ENCODE measurements around the gene MAP4.
"Not testable (repeated sequence)": the region's sequence is repeated elsewhere in the genome, so short reads cannot be mapped to it uniquely, and the experiment has no call there.

MAP4 gene

GRCh38 chr3:48013288-48013980, 2.8 kb downstream of the MAP4 start:
- TF ChIP-seq, protein P1, sequence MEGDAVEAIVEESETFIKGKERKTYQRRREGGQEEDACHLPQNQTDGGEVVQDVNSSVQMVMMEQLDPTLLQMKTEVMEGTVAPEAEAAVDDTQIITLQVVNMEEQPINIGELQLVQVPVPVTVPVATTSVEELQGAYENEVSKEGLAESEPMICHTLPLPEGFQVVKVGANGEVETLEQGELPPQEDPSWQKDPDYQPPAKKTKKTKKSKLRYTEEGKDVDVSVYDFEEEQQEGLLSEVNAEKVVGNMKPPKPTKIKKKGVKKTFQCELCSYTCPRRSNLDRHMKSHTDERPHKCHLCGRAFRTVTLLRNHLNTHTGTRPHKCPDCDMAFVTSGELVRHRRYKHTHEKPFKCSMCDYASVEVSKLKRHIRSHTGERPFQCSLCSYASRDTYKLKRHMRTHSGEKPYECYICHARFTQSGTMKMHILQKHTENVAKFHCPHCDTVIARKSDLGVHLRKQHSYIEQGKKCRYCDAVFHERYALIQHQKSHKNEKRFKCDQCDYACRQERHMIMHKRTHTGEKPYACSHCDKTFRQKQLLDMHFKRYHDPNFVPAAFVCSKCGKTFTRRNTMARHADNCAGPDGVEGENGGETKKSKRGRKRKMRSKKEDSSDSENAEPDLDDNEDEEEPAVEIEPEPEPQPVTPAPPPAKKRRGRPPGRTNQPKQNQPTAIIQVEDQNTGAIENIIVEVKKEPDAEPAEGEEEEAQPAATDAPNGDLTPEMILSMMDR (IDR thresholded peaks at IDR 0.05; ENCODE audit: low read length, missing control alignments), result no peak
- no peak overlapping the region for H3K4me3 ChIP-seq (replicated peaks; ENCODE audit: low read depth, low read length)
- DNase-seq (ENCODE audit: low read depth), result peak; percentile 75

GRCh38 chr3:48012659-48013058, 3.6 kb downstream of the MAP4 start:
- TF ChIP-seq, protein P1 (IDR thresholded peaks at IDR 0.05; ENCODE audit: low read length, missing control alignments), result no peak
- DNase-seq (ENCODE audit: low read depth), result no peak
- no peak overlapping the region for H3K4me3 ChIP-seq (replicated peaks; ENCODE audit: low read depth, low read length)

DNA sequence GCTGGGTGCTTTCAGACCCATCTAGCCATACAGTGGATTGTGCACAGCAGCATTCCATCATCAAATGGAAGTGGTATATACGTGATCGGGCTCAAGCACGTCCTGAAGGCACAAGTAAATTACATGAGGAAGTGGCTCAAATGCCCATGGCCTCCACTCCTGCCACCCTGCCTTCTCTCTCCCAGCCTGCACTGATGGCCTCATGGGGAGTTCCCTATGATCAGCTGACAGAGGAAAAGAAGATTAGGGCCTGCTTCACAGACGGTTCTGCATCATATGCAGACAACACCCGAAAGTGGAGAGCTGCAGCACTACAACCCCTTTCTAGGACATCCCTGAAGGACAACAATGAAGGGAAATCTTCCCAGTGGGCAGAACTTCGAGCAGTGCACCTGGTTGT, 8.2 kb downstream of the MAP4 start:
- H3K4me3 ChIP-seq (replicated peaks; ENCODE audit: low read depth, low read length); DNase-seq (ENCODE audit: low read depth): not testable (repeated sequence)

DNA sequence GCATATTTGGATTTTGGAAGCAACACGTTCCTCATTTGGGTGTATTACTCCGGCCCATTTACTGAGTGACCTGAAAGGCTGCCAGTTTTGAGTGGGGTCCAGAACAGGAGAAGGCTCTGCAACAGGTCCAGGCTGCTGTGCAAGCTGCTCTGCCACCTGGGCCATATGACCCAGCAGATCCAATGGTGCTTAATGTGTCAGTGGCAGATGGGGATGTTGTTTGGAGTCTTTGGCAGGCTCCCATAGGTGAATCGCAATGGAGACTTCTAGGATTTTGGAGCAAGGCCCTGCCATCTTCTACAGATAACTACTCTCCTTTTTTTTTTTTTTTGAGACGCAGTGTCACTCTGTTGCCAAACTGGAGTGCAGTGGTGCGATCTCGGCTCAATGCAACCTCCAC, 8.9 kb downstream of the MAP4 start:
- not testable (repeated sequence) for H3K4me3 ChIP-seq (replicated peaks; ENCODE audit: low read depth, low read length); DNase-seq (ENCODE audit: low read depth)

- H3K4me3 ChIP-seq (replicated peaks; ENCODE audit: low read depth, low read length); DNase-seq (ENCODE audit: low read depth): not testable (repeated sequence)
Observed at GRCh38 chr3:48006794-48007193, 9.4 kb downstream of the MAP4 start.

GRCh38 chr3:48004694-48005093, 11.5 kb downstream of the MAP4 start:
- no peak for DNase-seq (ENCODE audit: low read depth)
- H3K4me3 ChIP-seq (replicated peaks; ENCODE audit: low read depth, low read length), result no peak overlapping the region
- TF ChIP-seq, protein P1 (IDR thresholded peaks at IDR 0.05; ENCODE audit: low read length, missing control alignments), result no peak

DNA sequence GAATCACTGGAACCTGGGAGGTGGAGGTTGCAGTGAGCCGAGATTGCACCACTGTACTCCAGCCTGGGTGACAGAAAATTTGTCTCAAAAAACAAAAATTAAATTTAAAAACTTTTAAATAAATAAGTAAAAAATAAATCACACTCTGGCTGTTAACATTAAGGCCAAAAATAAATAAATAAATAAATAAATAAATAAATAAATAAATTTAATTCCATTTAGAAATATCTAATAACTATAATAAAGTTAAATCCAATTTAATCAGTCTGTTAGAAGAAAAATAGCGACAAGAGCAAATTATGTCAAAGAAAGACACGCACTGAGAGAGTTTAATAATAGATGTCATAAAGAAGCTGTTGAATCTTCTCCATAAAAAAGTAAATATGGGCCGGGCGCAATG, 13.4 kb downstream of the MAP4 start:
- TF ChIP-seq, protein P1 (IDR thresholded peaks at IDR 0.05; ENCODE audit: low read length, missing control alignments), result no peak
- DNase-seq (ENCODE audit: low read depth), result no peak

DNA sequence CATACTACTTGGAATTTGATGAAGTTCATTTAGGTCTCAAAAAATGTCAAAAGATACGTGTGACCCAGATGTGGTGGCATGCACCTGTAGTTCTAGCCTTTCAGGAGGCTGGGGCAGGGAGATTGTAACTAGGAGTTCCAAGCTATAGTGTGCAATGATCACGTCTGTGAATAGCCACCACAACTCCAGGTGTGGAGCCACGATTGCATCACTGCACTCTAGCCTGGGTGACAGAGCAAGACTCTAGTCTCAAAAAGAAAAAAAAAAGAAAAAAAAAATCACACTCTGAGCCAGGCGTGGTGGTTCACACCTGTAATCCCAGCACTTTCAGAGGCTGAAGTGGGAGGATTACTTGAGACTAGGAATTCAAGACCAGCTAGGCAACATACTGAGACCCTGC, 14.2 kb downstream of the MAP4 start:
- no peak overlapping the region for H3K4me3 ChIP-seq (replicated peaks; ENCODE audit: low read depth, low read length)
- no peak for DNase-seq (ENCODE audit: low read depth)

More for the DNA sequence above, 13.4 kb downstream of the MAP4 start:
- H3K4me3 ChIP-seq (replicated peaks; ENCODE audit: low read depth, low read length), result no peak overlapping the region

More for the DNA sequence above, 14.2 kb downstream of the MAP4 start:
- TF ChIP-seq, protein P1 (IDR thresholded peaks at IDR 0.05; ENCODE audit: low read length, missing control alignments), result no peak

Measured in fibroblast of pulmonary artery (primary cell).